OCI-LY3 (cell line): Measurements from ENCODE around the gene ROBO1.

ENCODE experiments used
- CTCF ChIP-seq: fragments of 200-600, 300-600 bp; sonication (generic); IDR thresholded peaks from 2 replicates; pipeline ENCODE4 v1.5.1; 2014; ENCODE audit warnings: antibody characterized with exemption, low read length, low read depth
- EZH2phosphoT487 ChIP-seq: fragments of 200-600 bp; shearing (Covaris generic); IDR thresholded peaks from 2 replicates; pipeline ENCODE4 v1.6.1; 2018; ENCODE audit warnings: antibody characterized with exemption, mixed run types, low read depth

GRCh38 chr3:79012946-79013362 is 754.8 kb downstream of the ROBO1 start:
- TF ChIP-seq CTCF (no peak), EZH2phosphoT487 (no peak)
